ENCODE data around the gene KCTD13. TPM values are rescaled to one million over a fixed set of nuclear protein-coding genes. Genes with fewer than 3 reads are reported as not detected.
A peak's percentile ranks its signal among the peaks of the same experiment; 100 is the strongest.

KCTD13 gene
- total and polyA plus RNA-seq, 4 donors: 2.7 to 13.1 (median 3.7) TPM

DNA sequence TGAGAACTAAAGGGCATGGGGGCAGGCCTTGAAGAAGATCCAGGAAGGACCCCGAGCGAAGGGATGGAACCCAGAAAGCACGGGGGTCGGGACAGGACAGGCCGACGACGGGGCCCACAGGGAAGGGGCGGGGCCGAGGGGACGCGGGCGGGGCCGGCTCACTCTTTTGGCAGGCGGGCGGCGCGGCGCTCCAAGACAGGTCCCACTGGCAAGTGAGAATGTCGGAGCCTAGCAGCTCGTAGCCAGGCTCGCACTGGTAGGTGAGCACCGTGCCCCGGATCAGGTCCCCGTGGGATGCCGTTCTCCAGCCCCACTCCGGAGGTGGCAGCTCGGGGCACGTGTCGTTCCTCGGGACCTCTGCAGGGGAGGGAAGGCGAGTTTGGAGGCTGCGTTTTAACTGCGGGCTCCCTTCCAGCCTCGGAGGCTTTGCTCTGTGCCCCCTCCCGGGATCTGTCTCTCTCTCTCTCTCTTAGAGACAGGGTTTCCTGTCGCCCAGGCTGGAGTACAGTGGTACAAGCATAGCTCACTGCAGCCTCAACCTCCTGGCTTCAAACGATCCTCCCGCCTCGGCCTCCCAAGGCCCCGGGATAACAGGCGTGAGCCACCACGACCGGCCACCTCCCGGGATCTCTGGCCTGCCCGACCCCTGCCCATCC lies 49.3 kb downstream of the KCTD13 start:
- H3K4me3 ChIP-seq (ENCODE audit: low read depth in 1 of 3, low read length in 3 of 3): peak overlapping the region in 1 of 3 donors; percentile 6
- no peaks in the 10 kb centered on the region for H3K4me1 ChIP-seq (ENCODE audit: control insufficient read depth in 4 of 4, insufficient read depth in 4 of 4, low read length in 3 of 4)
- H3K27me3 ChIP-seq (ENCODE audit: control insufficient read depth in 4 of 4, insufficient read depth in 4 of 4, low read length in 3 of 4): peaks cover 0 to 2% (median 0%) of the 10 kb centered on the region in 4 donors
- H3K9ac ChIP-seq (ENCODE audit: low read depth in 1 of 2, low read length in 2 of 2): no peak overlapping the region
- H3K27ac ChIP-seq (ENCODE audit: low read depth in 1 of 2, low read length in 2 of 2): no peak overlapping the region
- H3K36me3 ChIP-seq (ENCODE audit: control insufficient read depth in 4 of 4, insufficient read depth in 3 of 4, low read depth in 1 of 4, low read length in 3 of 4): no peaks in the 10 kb centered on the region
- no peak for TF ChIP-seq HNF4G (IDR thresholded peaks at IDR 0.05)
- TF ChIP-seq YY1 (IDR thresholded peaks at IDR 0.05): no peak
- TF ChIP-seq RAD21 (IDR thresholded peaks at IDR 0.05): no peak
- TF ChIP-seq, protein P1, sequence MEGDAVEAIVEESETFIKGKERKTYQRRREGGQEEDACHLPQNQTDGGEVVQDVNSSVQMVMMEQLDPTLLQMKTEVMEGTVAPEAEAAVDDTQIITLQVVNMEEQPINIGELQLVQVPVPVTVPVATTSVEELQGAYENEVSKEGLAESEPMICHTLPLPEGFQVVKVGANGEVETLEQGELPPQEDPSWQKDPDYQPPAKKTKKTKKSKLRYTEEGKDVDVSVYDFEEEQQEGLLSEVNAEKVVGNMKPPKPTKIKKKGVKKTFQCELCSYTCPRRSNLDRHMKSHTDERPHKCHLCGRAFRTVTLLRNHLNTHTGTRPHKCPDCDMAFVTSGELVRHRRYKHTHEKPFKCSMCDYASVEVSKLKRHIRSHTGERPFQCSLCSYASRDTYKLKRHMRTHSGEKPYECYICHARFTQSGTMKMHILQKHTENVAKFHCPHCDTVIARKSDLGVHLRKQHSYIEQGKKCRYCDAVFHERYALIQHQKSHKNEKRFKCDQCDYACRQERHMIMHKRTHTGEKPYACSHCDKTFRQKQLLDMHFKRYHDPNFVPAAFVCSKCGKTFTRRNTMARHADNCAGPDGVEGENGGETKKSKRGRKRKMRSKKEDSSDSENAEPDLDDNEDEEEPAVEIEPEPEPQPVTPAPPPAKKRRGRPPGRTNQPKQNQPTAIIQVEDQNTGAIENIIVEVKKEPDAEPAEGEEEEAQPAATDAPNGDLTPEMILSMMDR (IDR thresholded peaks at IDR 0.05; ENCODE audit: low read depth, low read length, missing input control): no peak
- no peak for TF ChIP-seq GABPA (IDR thresholded peaks at IDR 0.05 in 1 of 2, conservative IDR thresholded peaks at IDR 0.05 in 1 of 2)
- TF ChIP-seq, protein P2, sequence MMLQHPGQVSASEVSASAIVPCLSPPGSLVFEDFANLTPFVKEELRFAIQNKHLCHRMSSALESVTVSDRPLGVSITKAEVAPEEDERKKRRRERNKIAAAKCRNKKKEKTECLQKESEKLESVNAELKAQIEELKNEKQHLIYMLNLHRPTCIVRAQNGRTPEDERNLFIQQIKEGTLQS (IDR thresholded peaks at IDR 0.05): no peak
- no peak for TF ChIP-seq TAF1 (conservative IDR thresholded peaks at IDR 0.05)
- no peak for TF ChIP-seq NR2F2 (IDR thresholded peaks at IDR 0.05)
- no peak for TF ChIP-seq EGR1 (IDR thresholded peaks at IDR 0.05; ENCODE audit: low read depth in 2 of 2)
- TF ChIP-seq JUND (IDR thresholded peaks at IDR 0.05): no peak
- no peak for TF ChIP-seq SP1 (IDR thresholded peaks at IDR 0.05)
- no peak for TF ChIP-seq FOXA1 (IDR thresholded peaks at IDR 0.05)
- TF ChIP-seq REST (IDR thresholded peaks at IDR 0.05): no peak
- TF ChIP-seq HNF4A (conservative IDR thresholded peaks at IDR 0.05): no peak
- TF ChIP-seq, protein P3, sequence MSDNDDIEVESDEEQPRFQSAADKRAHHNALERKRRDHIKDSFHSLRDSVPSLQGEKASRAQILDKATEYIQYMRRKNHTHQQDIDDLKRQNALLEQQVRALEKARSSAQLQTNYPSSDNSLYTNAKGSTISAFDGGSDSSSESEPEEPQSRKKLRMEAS (IDR thresholded peaks at IDR 0.05): no peak
- TF ChIP-seq FOXA2 (IDR thresholded peaks at IDR 0.05): no peak
- TF ChIP-seq RXRA (IDR thresholded peaks at IDR 0.05): no peak
- no peak for TF ChIP-seq ZBTB33 (IDR thresholded peaks at IDR 0.05)
- 11% methylated on average over 45 of the region's 45 CpGs for WGBS
- no peak for DNase-seq (ENCODE audit: low spot score)
- no peaks in the 10 kb centered on the region for H3K9me3 ChIP-seq (ENCODE audit: control insufficient read depth in 4 of 4, low read length in 3 of 4)
